Forelimb muscle (tissue), 1 donor: Measurements from ENCODE around the gene STAT6. TPM values are rescaled to one million over a fixed set of nuclear protein-coding genes. Genes with fewer than 3 reads are reported as not detected.

Experiments
- DNase-seq: peaks from one replicate; pipeline ENCODE4 v3.0.0-alpha.2; 2013; ENCODE audit warnings: low read depth
- polyA plus RNA-seq: library from polyadenylated mRNA; unstranded; fragments of 120-200 nt; gene quantifications from one replicate; pipeline ENCODE4 v1.2.1, GENCODE V29; 2013; ENCODE audit not compliant: insufficient read length

STAT6 gene
- polyA plus RNA-seq, 1 donor: 32.2 TPM

DNA sequence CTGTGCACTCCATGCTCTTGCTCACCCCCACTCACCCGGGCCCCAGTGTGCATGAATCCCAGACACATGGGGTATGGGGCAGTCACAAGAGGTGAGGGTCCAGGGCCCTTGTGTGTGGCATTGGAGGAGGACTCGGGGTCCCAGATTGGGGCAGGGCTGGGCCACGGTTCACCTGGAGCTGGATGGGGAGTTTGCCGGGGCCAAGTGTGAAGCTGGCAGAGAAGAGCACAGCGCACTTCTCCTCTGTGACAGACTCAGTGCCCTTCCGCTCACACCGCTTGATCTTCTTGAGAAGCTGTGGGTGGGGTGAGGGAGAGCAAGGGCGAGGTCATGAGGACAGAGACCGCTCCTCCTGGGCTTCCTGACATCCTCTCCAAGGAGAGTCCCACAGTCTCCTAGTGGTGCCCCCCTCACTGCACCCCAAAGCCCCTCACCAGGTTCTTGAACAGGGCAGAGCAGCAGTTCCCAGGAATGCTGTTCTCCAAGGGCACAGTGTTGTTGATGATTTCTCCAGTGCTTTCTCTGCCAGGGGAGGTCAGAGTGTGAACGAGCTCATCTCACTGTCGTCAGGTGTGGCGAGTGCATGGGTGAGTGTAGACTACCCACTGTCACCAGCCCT, 6.8 kb downstream of the STAT6 start:
- no peak for DNase-seq

DNA sequence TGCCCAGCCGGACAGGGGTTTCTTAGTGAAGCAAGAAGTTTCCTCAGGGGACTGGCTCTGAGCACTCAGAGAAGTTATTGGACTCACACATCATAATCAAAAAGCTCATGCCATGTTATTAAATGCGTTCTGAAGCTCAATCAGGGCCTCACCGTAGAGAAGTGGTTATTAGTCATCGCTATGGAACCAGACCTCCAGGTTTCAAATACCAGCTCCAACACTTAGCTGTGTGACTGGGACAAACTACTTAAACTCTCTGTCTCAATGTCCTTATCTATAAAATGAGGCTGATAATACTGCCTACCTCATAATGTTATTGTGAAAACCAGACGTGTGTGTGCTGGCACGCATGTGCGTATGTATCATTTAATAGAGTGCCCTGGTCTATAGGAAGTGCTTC, 7.3 kb downstream of the STAT6 start:
- DNase-seq: no peak

DNA sequence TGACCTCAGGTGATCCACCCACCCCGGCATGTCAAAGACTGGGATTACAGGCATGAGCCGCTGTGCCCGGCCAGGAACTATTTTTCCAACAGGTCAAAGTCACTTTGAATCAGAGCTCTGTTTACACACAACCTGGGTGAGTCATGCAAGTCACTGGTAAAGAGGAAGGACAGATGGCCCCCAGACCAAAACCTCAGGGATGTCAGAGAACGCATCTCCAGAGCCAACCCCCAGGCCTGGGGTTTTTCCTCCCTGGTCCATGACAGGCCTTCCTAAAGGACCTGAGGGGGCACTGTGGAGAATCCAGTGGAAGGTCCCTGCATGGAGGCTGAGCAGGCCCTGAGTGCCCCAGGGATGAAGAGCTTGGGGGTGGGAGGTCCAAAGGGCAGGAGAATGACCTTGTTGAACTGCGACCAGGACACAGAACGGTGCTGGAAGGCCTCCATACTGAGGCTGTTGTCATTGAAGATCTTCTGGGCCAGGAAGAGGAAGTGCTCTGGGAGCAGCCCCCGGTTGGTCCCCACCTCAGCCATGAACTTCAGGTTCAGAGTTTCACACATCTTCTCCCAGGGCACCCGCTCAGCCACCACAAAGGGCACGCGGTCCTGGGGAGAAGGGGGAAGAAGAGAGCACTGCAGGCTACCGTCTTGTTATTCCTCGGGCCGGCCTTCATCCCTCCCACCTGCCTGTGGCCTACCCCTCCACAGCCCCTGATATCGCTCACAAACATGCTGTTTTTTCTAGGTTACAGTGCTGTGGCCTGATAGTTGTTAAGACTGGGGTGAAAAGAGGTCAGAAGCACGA, 9.1 kb downstream of the STAT6 start:
- no peak for DNase-seq

DNA sequence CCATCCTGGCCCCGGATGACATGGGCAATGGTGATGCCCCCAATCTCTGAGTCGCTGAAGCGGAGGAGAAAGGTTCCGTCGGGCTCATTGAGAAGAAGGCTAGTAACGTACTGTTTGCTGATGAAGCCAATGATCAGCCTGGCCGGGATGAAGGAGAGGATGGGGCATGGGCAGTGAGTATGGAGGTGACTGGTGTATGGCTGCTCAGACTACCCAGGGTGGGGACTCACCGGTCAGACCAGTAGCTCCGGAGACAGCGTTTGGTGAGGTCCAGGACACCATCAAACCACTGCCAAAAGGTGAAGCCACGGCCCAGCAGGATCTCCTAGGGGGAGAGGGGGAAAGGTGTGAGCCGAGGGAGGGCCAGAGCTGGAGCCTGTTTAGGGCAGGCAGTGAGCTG, 11.4 kb downstream of the STAT6 start:
- DNase-seq: no peak

DNA sequence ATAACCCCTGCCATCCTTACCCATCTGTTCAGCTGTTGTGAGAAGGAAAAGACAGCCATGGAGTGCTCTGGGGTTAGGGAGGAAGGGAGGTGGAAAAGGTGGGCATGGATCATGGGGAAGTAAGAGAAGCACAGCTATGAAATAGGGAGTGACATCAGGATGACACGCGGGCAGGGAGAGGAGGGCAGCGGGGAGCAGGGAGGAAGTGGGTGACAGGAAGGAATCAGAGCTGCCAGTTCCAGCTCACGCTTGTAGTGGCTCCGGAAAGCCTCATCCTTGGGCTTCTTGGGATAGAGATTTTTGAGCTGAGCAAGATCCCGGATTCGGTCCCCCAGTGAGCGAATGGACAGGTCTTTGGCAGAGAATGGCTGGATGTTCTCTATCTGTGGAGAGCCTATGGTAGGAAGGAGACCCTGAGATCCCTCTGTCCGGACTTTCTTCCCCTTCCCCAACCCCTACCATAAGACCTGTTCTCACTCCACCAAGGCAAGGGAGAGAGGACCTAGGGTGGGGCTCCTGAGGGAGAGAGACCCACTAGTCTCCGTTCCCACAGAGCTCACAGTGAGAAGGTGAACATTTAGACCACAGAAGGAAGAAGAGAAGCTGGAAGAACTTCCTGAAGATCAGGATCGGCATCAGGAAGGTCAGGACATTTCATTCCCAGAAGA, 12.0 kb downstream of the STAT6 start:
- DNase-seq: no peak

DNA sequence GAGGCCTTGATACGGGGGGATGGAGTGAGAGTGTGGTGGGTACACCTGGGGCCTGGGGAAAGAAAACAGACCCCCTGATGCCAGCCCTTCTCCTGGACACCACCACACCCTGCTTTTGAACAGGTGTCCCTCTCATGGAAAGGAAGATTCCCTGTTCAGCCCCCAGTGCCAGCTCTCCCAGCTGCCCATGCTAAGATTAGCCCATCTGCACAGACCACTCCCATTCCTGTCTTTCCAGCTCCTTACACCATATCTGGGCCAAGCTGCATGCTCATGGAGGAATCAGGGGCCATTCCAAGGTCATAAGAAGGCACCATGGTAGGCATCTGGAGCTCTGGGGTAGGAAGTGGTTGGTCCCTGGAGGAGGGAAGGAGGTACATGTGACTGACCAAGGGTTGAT, 12.6 kb downstream of the STAT6 start:
- no peak for DNase-seq

DNA sequence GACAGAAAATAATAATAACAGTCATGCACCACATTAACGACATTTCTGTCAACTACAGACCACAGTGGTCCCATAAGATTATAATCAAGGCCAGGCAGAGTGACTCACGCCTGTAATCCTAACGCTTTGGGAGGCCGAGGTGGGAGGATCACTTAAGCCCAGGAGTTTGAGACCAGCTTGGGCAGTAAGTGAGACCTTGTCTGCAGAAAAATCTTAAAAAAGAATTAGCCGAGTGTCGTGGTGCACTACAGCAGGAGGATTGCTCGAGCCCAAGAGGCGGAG, 13.7 kb downstream of the STAT6 start:
- no peak for DNase-seq

DNA sequence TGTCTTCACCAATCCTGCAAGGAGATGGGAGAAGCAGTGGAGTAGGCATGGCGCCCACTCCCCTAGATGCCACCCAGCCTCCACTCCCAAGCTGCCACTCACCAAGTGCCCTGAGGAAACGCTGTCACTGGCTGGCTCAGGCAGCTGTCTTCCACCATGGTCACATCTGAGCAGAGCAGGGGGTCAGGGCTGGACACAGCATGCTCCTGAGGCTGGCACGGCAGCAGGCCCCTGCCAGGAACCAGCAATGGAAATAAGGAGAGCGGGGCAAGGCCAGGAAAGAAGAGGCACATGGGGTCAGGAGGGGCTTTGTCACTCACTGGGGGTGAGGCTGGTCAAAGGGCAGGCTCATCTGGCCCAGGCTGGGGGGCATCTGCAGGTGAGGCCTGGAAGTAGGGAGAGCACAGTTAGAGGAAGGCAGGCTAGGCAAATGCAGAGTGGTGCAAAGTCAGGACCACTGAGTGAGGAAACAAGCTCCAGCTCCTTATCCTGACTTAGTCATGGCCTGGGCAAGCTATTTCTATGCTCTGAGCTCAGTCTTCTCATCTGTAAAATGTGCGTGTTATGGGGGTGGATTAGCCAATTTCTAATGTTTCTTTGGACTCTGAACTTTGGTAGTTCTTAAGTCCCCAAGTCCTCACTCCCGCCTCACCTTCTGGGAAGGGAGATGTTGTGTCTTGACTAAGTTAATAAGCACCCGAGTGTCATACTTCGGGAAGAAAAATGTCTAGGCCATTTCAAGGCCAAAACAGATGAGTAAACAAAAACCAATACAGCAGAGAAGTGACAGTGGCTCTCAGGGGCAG, 14.2 kb downstream of the STAT6 start:
- no peak for DNase-seq

DNA sequence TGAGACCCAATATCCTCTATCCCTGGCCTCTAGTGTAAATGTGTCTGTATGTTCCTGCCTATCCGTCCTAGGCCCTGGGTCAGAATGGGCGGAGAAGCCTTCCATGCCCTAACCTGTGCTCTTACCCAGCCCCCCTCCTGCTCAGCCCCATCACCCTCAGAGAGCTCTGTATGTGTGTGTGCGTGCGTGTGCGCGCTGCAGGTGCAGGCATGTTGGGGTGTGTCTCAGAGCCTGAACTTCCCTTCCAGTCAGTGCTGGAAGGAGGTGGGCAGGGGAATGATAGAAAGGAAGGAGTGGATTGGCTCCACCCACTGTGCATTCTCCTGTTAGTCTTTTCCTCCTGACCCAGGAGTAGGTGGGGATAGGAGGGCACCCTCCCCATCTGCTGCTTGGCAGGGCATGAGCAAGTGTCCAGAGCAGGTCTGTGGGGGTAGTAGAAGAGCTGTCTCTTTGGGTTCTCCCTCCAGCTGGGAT, 15.0 kb downstream of the STAT6 start:
- DNase-seq: no peak

DNA sequence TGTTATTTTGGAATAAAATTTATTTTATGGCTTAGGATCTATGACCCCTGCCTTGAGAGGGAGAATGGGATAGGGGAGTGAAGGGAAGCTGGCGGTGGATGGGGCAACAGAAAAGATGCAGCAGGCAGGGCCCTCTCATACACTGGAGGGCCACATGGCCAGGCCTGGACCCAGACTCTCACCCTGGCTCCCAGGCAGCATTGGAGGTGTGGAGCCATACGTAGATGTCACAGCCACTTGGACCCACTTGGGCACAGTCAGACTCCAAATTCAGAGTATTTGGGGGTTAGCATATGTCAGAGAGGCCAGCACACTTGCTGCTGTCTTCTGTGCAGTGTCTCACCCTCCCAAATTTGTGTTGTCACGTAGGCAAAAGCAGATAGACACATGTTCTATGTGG, 15.7 kb downstream of the STAT6 start:
- DNase-seq: no peak

DNA sequence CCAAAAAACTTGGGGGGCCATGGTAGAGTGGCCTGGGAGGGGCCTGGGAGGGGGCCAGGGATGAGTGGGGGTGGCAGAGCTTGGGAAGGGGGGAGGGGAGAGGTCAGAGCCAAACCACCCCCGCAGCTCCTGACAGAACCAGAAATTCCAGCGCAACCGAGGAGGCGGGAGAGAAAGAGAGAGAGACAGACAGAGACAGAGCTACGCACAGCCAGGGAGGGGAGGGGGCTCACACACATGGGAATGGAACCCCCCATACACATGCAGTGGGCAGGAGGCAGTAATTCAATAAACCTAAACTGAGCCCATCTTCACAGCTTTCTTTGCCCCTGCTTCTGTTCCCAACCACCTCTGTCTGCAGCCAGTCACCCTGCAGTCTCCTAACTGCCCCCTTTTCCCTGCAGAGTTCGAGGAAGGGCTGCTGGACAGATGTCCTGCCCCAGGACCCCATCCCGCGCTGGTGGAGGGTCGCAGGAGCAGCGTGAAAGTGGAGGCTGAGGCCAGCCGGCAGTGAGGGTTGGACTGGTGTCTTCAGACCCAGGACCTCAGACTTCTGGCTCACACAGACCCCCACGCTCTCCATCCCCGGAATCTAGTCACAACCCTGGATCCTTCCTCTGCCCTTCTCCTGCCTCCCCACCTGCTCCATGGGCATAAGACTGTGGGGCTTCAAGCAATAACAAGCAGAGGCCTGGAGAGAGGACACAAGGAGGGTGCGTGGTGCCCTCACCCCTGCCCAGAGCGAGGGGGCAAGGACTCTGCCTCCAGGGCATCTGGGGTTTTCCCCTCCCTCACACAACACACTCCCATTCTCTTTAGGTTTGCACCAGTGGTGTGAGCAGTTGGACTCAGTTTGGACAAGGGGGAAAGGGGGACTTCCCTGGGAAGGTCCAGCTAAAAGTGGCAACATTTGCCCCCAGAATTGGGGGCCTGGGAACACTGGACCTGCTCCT, 16.7 kb downstream of the STAT6 start:
- no peak for DNase-seq

DNA sequence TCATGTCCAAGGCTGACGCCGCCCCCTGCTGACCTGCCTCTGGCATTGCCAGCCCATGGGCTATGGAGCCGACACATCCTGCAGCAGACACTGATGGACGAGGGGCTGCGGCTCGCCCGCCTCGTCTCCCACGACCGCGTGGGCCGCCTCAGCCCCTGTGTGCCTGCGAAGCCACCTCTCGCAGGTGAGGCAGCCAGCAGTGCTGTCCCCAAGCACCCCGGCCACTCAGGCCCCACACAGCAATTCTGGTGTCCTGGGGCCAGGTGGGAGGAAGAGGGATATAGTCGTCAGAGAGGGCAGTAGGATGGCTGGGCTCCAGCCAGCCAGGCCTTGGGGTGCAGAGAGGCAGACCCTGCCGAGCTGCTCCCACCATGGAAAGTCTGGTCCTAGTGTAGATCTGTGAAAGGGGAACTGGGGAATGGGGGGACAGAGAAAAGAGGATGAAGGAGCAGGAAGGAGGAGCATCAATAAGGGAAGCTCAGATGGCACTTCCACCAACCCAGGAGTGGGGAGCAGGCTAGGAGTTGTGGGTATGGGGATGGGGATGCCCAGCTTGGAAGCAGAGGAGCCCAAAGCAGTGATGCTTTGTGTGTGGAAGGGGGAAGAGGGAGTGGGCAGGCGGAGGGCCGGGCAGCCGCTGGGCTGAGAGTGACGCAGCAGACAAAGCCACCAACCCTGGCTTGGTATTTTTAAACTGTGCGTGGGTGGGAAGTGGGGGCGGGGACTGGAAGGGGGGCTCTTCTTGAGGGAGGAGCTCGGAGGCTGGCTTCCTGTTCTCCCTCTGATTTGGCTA, 17.6 kb downstream of the STAT6 start:
- DNase-seq: no peak

DNA sequence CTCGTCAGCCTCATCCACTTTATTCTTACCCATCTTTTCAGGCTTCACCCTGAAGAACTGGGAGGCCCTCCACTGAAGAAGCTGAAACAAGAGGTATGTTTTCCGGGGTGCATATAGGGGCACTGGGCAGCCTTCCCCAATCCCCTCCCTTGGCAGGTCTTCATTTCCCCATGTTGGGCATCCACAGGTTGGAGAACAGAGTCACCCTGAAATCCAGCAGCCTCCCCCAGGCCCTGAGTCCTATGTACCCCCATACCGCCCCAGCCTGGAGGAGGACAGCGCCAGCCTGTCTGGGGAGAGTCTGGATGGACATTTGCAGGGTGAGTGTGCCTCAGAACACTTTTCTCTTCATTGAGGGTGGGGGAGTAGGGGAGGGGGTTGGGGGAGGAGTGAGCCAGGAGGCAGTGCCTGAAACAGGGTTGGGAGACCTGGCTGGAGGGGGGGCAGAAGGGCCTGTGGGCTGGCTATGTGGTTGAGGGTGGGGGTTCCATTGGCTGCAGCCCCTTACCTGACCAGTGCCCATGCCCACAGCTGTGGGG, 18.2 kb downstream of the STAT6 start:
- no peak for DNase-seq

DNA sequence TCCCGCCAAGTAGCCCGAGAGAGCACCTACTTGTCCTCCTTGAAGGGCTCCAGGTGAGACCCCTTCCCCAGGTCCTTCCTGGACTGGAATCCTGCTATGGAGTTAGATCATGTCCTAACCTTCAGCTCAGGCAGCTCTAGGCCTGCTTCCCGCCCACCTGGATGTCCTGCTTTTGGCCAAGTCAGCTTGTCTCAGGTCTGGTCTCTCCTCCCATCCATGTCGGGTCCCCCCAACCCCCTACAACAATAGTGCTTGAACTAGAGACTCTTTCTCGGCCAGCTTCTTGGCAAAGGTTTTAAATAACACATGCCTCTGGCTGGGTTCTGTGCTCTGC, 18.7 kb downstream of the STAT6 start:
- DNase-seq: no peak

DNA sequence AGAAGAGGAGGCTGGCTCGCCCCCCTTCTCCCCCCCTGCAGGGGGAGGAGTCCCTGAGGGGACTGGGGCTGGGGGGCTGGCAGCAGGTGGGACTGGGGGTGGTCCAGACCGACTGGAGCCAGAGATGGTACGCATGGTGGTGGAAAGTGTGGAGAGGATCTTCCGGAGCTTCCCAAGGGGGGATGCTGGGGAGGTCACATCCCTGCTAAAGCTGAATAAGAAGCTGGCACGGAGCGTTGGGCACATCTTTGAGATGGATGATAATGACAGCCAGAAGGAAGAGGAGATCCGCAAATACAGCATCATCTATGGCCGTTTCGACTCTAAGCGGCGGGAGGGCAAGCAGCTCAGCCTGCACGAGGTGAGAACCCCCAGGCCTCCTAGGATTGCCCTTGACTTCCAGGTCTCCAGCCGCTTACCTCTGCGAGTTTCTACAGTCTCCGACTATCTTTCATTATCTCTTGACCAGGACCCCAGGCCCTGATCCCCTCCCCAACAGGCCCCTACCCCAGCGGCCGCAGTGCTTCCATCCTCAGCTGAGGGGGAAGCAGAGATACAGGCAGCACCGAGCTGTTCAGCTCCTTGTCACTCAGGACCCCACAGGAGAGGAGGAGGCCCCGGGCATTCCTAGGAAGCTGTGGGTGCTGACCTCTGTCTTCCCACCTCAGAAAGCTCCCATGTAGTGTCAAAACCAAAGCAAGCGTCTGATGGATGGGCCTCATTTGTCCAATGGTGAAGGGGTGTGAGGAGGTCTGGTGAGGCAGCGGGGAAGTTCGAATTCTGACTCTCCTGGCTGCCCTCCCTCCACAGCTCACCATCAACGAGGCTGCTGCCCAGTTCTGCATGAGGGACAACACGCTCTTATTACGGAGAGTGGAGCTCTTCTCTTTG, 19.3 kb downstream of the STAT6 start:
- DNase-seq: no peak

DNA sequence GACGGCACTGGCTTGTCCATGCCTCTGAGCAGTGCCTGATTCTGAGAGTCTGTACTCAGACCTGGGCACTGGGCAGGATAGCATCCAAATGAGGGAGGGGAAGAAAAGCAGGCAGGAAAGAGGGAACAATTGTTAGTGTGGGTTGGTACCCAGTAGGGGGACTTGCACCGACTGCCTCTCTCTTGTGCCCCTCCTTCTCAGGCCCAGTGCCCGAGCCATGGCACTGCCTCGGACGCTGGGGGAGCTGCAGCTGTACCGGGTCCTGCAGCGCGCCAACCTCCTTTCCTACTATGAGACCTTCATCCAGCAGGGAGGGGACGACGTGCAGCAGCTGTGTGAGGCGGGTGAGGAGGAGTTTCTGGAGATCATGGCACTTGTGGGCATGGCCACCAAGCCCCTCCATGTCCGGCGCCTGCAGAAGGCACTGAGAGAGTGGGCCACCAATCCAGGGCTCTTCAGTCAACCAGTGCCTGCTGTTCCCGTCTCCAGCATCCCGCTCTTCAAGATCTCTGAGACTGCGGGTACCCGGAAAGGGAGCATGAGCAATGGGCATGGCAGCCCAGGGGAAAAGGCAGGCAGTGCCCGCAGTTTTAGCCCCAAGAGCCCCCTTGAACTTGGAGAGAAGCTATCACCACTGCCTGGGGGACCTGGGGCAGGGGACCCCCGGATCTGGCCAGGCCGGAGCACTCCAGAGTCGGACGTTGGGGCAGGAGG, 20.1 kb downstream of the STAT6 start:
- no peak for DNase-seq

DNA sequence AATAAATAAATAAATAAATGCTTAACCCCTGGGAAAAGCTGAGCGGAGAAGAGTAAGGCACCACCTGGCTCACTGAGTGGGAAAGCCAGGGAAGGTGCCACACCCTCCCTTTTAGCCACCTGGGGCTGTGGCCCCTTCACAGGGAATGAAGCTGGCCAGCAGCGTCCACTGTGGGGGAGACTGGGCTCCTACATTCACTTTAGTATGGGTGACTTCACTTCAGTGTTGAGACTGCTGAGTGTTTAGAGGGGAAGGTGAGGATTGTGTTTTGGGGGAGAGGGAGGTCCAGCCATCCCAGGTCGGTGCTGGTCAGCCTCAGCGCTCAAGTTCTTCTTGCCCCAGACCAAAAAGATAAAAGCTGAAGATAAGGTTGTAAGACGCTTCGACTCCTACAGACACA, 20.7 kb downstream of the STAT6 start:
- DNase-seq: no peak
